ENCODE data around the gene LTBP1. TPM values are rescaled to one million over a fixed set of nuclear protein-coding genes. Genes with fewer than 3 reads are reported as not detected.

LTBP1 gene
- polyA plus RNA-seq, 4 donors, result 74.7 to 83.5 (median 82.8) TPM

- DNase-seq (ENCODE audit: low read depth in 4 of 4, low spot score in 3 of 4), result no peak
These were observed 294.3 kb downstream of the LTBP1 start for GRCh38 chr2:33241072-33241471.

- DNase-seq (ENCODE audit: low read depth in 4 of 4, low spot score in 3 of 4), result no peak
These were observed 294.8 kb downstream of the LTBP1 start for GRCh38 chr2:33241581-33241980.

- DNase-seq (ENCODE audit: low read depth in 4 of 4, low spot score in 3 of 4), result no peak
These were observed 296.1 kb downstream of the LTBP1 start for GRCh38 chr2:33242845-33243244.

GRCh38 chr2:33246432-33246831, 299.7 kb downstream of the LTBP1 start:
- DNase-seq (ENCODE audit: low read depth in 4 of 4, low spot score in 3 of 4), result no peak

GRCh38 chr2:33247365-33247764, 300.6 kb downstream of the LTBP1 start:
- DNase-seq (ENCODE audit: low read depth in 4 of 4, low spot score in 3 of 4), result no peak

- no peak for DNase-seq (ENCODE audit: low read depth in 4 of 4, low spot score in 3 of 4)
These were observed 303.8 kb downstream of the LTBP1 start for GRCh38 chr2:33250417-33251029.

GRCh38 chr2:33256162-33256755, 309.5 kb downstream of the LTBP1 start:
- no peak for DNase-seq (ENCODE audit: low read depth in 4 of 4, low spot score in 3 of 4)

GRCh38 chr2:33258387-33258786, 311.6 kb downstream of the LTBP1 start:
- DNase-seq (ENCODE audit: low read depth in 4 of 4, low spot score in 3 of 4), result no peak

- no peak for DNase-seq (ENCODE audit: low read depth in 4 of 4, low spot score in 3 of 4)
These were observed 315.3 kb downstream of the LTBP1 start for GRCh38 chr2:33262097-33262496.

GRCh38 chr2:33264766-33265165, 318.0 kb downstream of the LTBP1 start:
- DNase-seq (ENCODE audit: low read depth in 4 of 4, low spot score in 3 of 4), result no peak

GRCh38 chr2:33265584-33266338, 319.0 kb downstream of the LTBP1 start:
- DNase-seq (ENCODE audit: low read depth in 4 of 4, low spot score in 3 of 4), result no peak

- no peak for DNase-seq (ENCODE audit: low read depth in 4 of 4, low spot score in 3 of 4)
These were observed 319.7 kb downstream of the LTBP1 start for GRCh38 chr2:33266467-33266866.

GRCh38 chr2:33267043-33267442, 320.3 kb downstream of the LTBP1 start:
- no peak for DNase-seq (ENCODE audit: low read depth in 4 of 4, low spot score in 3 of 4)

GRCh38 chr2:33267756-33268155, 321.0 kb downstream of the LTBP1 start:
- no peak for DNase-seq (ENCODE audit: low read depth in 4 of 4, low spot score in 3 of 4)

GRCh38 chr2:33268246-33268831, 321.6 kb downstream of the LTBP1 start:
- DNase-seq (ENCODE audit: low read depth in 4 of 4, low spot score in 3 of 4), result no peak

GRCh38 chr2:33272001-33272400, 325.2 kb downstream of the LTBP1 start:
- no peak for DNase-seq (ENCODE audit: low read depth in 4 of 4, low spot score in 3 of 4)

GRCh38 chr2:33273479-33273878, 326.7 kb downstream of the LTBP1 start:
- DNase-seq (ENCODE audit: low read depth in 4 of 4, low spot score in 3 of 4), result no peak

- no peak for DNase-seq (ENCODE audit: low read depth in 4 of 4, low spot score in 3 of 4)
These were observed 327.8 kb downstream of the LTBP1 start for GRCh38 chr2:33274524-33274923.

- DNase-seq (ENCODE audit: low read depth in 4 of 4, low spot score in 3 of 4), result no peak
These were observed 329.1 kb downstream of the LTBP1 start for GRCh38 chr2:33275689-33276444.

- DNase-seq (ENCODE audit: low read depth in 4 of 4, low spot score in 3 of 4), result no peak
These were observed 330.3 kb downstream of the LTBP1 start for GRCh38 chr2:33277002-33277426.
